Activated CD8-positive, alpha-beta memory T cell treated with anti-CD3 and anti-CD28 coated beads, Interleukin-2, amount 50 U/mL, for 1 hour (primary cell): ENCODE results near the gene BAAT.

Experiments used
- DNase-seq: peaks from one replicate; pipeline ENCODE4 v3.0.0-alpha.2; 2020; ENCODE audit errors: extremely low read depth

Gene BAAT

DNA sequence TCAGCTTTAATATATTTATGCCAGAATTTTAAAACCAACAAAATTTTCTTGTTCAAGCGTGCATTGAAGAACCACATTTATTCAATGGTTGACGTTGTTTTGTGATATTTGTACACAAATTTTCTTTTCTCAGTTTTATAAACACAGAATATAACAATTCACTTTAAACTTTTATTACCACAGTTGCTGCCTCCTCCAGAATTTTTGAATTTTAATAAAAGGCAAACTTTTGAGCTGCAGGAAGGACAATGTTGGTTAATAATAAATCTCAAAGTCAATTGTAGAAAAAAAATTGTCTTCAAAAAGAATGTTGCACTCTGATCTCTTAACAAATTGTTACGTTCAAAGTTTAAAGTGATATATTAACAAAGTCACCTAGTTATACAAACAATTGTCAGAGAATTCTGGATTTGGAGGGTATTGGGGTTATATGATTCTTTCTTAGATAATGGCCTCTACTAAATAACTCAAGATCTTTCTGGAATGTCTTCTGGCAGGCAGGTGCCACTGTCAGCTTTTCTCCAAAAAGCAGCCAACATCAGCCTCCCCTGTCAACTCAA lies 60.5 kb downstream of the BAAT start:
- DNase-seq, result no peak

GRCh38 chr9:101323129-101323528 lies 61.7 kb downstream of the BAAT start:
- DNase-seq, result no peak

GRCh38 chr9:101317735-101318134 lies 67.1 kb downstream of the BAAT start:
- DNase-seq, result no peak

DNA sequence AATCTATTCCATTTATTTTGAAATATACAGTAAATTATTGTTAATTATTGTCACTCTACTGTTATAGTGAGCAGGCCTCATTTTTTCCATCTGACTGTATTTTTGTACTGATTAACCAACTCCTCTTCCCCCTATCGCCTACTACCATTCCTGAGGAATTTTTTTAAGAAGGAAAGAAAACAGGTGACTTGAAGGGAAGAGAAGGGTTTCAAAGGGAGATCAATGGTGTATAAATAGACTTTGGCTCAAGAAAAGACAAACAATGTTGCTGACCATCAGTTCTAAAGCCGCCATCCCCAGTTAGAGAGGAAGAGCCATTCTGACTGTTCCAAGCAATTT lies 69.7 kb downstream of the BAAT start:
- no peak for DNase-seq

- DNase-seq, result no peak
Observed at GRCh38 chr9:101312661-101313060, 72.1 kb downstream of the BAAT start.

DNA sequence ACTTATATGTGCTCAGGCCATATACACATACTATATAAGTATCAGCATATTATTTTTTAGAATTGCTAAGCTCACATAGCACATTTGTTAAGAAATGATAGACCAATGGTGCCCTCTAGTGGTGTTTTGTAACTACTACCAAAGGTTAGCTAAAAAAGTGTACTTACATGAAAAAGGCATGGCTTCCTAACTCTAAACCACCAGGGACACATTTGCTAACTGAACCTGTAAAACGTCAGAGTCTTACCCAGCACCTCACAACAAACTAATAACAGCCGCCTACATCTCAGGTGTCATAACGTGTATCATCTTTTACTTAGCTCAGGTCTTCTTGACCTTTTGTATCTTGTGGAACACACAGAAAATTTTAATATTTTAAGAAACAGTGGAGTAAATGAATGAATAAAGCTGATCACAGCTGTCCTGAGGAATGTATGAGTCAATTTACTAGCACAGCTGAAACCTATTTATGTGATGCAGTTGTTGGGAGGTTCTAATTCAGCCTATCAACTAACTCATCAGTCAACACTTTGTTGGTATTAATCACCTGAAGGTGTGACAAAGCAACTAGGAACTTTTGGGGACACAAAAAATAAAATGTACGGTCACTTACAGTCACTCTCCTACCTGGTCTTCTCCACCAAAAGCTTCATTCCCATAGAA lies 72.9 kb downstream of the BAAT start:
- no peak for DNase-seq

DNA sequence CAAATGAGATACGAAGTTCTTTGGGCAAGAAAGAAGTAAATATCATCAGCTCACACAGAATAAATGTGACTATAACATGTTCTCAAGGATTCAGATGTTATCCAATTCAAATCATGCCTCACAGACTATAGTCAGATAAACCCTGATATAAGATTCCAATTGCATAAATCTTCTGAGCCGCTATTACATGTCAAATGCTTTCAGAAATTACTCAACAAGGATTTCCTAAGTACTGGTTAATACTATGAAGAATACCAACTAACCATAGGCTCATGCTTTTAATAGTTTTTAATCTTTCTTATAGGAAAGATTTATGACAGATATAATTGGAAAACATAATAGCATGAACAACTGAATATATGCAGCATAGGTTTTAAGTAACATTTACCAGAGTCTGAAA lies 73.6 kb downstream of the BAAT start:
- DNase-seq, result no peak
